Neural progenitor cell (in vitro differentiated cells): ENCODE measurements around the gene DNAJB8.

Experiments
- EZH2 ChIP-seq: fragments of 200-600 bp; sonication (generic); IDR thresholded peaks from 2 replicates; pipeline ENCODE4 v1.6.1; 2017; ENCODE audit warnings: antibody characterized with exemption, mild to moderate bottlenecking, moderate library complexity
- TF ChIP-seq, protein P1 (sequence below): fragments of 200-600 bp; sonication (generic); IDR thresholded peaks from 2 replicates; pipeline ENCODE4 v1.5.1; 2017; ENCODE audit warnings: antibody characterized with exemption, mild to moderate bottlenecking

GRCh38 chr3:128458746-128459460, 7.8 kb downstream of the DNAJB8 start:
- TF ChIP-seq, protein P1, sequence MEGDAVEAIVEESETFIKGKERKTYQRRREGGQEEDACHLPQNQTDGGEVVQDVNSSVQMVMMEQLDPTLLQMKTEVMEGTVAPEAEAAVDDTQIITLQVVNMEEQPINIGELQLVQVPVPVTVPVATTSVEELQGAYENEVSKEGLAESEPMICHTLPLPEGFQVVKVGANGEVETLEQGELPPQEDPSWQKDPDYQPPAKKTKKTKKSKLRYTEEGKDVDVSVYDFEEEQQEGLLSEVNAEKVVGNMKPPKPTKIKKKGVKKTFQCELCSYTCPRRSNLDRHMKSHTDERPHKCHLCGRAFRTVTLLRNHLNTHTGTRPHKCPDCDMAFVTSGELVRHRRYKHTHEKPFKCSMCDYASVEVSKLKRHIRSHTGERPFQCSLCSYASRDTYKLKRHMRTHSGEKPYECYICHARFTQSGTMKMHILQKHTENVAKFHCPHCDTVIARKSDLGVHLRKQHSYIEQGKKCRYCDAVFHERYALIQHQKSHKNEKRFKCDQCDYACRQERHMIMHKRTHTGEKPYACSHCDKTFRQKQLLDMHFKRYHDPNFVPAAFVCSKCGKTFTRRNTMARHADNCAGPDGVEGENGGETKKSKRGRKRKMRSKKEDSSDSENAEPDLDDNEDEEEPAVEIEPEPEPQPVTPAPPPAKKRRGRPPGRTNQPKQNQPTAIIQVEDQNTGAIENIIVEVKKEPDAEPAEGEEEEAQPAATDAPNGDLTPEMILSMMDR = no peak
- no peak for TF ChIP-seq EZH2
